ENCODE measurements around the gene TEX51.

TEX51 gene

DNA sequence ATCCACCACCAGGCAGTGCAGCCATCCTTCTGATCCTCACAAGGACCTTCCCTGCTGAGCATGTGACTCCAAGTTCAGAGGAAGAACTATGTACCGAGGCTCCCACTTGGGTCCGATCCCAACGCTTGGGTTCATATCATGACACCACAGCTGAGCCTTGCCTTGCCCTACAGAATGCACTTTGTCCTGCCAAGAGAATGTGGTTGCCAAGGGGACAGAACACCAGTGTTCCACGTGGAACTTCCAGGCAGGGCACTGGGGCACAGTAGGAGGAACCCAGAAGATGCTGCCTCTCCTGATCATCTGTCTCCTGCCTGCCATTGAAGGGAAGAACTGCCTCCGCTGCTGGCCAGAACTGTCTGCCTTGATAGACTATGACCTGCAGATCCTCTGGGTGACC lies at the start of gene TEX51:
TEX51 (plus strand) TSS at position 255 of the 400 bp plus-strand sequence; CDS start at position 284, 29 bp downstream.
- DNase-seq (ENCODE audit: low read depth in 1 of 2, low spot score in 1 of 2), result no peak
- no peak for TF ChIP-seq JUND (IDR thresholded peaks at IDR 0.05; ENCODE audit: low read depth)
- in situ Hi-C loops (cut with HindIII; ENCODE audit: low pct_unique_long_range_greater_than_20kb, low sequenced_read_pairs), result no loop called here

DNA sequence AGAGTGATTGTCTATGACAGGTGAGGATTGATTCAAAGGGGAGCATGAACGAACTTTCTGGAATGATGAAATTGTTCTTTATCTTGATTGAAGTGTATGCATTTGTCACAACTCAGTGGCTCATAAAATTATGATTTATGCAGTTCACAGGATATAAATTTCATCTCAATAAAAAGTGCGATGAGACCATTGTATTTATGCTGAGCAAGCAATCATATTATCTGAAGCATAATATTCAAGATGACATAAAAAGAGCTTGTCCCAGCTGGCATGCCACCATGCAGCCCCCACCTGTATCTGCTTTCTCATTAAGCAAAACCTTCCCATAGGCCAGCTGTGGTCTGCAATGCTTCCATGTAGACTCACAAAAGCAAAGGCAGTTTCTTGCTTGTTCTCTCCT lies 49.6 kb upstream of the TEX51 start:
- TF ChIP-seq JUND (IDR thresholded peaks at IDR 0.05; ENCODE audit: low read depth), result no peak
- no peak for DNase-seq (ENCODE audit: low read depth in 1 of 2, low spot score in 1 of 2)

DNA sequence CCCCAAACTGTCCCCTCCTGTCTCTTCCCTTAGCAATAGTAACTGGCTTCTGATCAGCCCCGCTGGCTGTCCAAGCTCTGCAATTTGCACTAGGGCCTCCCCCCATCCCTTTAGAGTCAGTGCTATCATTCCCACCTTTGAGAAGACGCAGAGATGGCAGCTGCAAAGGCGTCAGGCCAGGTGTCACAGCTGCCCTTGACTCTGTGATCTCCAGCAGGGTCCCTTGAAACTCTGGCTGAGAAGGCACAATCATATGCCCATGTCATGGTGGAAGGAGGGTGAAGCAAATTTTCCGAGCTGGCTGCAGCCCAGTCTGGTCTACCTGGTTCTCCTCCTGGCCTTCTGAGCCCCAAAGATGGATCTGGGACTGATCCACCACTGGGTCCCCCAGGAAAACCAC lies 49.2 kb upstream of the TEX51 start:
- DNase-seq (ENCODE audit: low read depth in 1 of 2, low spot score in 1 of 2), result no peak
- no peak for TF ChIP-seq JUND (IDR thresholded peaks at IDR 0.05; ENCODE audit: low read depth)
- in situ Hi-C loops (cut with HindIII; ENCODE audit: low pct_unique_long_range_greater_than_20kb, low sequenced_read_pairs), result no loop called here

More for the DNA sequence above, 49.6 kb upstream of the TEX51 start:
- in situ Hi-C loops (cut with HindIII; ENCODE audit: low pct_unique_long_range_greater_than_20kb, low sequenced_read_pairs), result no loop called here

DNA sequence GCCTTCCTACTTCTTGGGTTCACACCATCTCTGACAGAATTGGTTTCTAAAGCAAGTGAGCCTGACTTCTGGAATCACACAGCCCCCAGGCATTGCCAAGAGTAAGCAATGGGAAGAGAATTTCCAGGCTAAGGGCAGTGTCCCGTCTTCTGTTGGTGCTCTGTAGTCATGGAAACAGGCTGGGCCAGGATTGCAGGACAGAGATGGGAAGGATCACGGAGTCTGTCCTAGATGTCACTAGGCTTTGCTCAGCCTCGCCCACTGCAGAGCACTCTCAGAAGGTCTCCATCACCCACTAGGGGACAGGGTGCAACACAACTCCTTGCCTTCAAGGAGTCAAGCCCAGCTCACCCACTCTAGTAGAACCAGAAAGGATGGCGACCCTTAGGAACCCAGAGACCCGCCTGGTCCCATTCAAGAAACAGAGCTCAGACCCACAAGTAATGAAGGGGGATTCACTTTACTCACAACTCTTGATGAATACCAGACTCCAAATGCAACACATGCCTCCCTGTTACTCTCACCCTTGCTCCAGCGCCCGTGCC lies 48.6 kb upstream of the TEX51 start:
- no peak for DNase-seq (ENCODE audit: low read depth in 1 of 2, low spot score in 1 of 2)
- in situ Hi-C loops (cut with HindIII; ENCODE audit: low pct_unique_long_range_greater_than_20kb, low sequenced_read_pairs), result no loop called here
- TF ChIP-seq JUND (IDR thresholded peaks at IDR 0.05; ENCODE audit: low read depth), result no peak

DNA sequence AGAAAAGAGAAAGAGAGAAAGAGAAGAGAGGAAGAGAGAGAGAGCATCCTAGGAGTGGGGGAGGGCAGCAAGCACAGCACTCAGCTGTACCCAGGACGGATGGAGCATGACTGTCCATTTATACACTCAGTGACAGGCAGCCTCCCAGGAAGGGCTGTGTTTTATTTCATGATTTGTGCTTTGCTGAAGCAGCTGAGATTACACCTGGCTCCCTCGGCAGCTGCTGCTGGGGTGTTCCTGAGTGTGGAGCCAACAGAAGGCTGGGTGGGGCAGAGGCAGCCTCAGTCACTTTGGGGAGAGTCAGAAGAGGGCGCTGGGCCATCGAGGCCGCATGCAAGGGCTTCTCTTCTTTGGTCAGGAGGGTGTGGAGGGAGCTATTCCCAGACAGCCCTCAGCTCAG lies 47.8 kb upstream of the TEX51 start:
- TF ChIP-seq JUND (IDR thresholded peaks at IDR 0.05; ENCODE audit: low read depth), result no peak
- no peak for DNase-seq (ENCODE audit: low read depth in 1 of 2, low spot score in 1 of 2)
- in situ Hi-C loops (cut with HindIII; ENCODE audit: low pct_unique_long_range_greater_than_20kb, low sequenced_read_pairs), result no loop called here

DNA sequence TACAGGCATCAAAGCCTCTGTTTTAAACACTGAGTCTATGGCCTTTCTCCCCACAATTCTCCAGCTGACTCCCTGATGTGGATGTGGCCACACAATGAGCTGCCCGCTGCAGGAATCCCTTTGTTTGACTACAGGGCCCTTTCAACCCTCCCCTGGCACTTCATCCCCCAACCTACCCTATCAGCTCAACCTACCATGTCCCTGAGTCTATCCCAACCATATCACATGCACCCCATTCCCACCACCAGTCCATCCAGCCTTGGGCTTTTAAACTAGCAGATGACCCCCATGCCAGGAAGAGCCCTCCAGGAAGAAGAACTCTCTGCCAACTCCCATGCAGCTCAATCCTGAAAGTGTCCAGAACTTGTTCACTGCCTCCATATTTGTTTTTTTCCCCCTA lies 46.9 kb upstream of the TEX51 start:
- in situ Hi-C loops (cut with HindIII; ENCODE audit: low pct_unique_long_range_greater_than_20kb, low sequenced_read_pairs), result no loop called here
- no peak for DNase-seq (ENCODE audit: low read depth in 1 of 2, low spot score in 1 of 2)
- TF ChIP-seq JUND (IDR thresholded peaks at IDR 0.05; ENCODE audit: low read depth), result no peak

DNA sequence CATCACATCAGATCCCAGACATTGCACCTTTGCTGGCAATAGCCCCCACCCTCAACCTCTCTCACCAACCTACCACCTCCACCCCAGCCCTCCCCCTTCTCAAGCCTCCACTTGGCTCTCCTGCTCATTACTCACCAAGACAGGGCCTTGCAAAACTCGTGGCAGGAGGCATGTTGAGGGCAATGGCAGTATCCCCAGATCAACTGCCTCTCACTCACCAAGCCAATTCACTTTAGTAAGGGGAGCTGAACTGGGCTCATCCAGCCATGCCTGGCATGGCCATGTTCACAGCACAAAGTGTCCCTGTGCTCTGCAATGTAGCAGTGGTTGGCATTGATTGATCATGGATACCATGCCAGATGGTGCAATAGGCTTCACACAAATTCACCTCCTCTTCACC lies 46.3 kb upstream of the TEX51 start:
- in situ Hi-C loops (cut with HindIII; ENCODE audit: low pct_unique_long_range_greater_than_20kb, low sequenced_read_pairs), result no loop called here
- TF ChIP-seq JUND (IDR thresholded peaks at IDR 0.05; ENCODE audit: low read depth), result no peak
- no peak for DNase-seq (ENCODE audit: low read depth in 1 of 2, low spot score in 1 of 2)

DNA sequence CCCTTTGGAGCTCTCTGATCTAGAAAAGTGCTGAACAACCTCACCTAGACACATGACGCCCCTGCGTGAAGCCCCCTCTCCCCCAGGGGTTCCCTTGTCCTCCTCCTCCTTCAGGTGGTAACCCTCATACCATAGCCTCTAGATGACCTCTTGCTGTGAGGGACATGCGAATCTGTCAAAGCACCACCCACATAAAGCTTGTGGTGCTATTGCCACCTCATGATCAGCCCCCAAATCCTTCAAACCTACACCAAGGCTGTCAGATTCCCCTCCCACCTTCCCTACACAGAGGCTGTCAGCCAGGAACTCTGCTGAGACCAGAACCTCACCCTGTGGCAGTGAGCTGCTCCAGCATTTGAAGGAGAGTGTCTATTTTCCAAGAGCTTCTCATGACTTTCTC lies 43.1 kb upstream of the TEX51 start:
- in situ Hi-C loops (cut with HindIII; ENCODE audit: low pct_unique_long_range_greater_than_20kb, low sequenced_read_pairs), result no loop called here
- no peak for DNase-seq (ENCODE audit: low read depth in 1 of 2, low spot score in 1 of 2)
- TF ChIP-seq JUND (IDR thresholded peaks at IDR 0.05; ENCODE audit: low read depth), result no peak

DNA sequence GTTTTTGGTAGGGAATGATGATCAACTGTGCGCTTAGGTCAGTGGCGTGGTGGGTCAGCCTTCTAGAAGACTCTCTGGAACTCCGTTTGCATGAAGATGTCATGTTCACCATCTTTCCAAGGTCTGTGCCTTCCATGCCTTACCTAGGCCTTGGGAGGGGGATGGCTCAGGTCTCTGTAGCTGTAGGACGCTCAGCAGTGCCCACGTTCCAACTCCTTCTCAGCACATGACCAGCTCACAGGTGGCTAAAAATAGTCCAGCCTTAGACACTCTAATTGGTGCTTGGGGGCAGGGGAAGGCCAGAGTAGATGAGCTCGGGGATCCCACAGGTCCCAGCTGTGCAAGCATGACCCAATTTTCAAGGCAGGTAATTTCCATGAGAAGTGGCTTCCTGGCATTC lies 42.3 kb upstream of the TEX51 start:
- no peak for DNase-seq (ENCODE audit: low read depth in 1 of 2, low spot score in 1 of 2)
- no peak for TF ChIP-seq JUND (IDR thresholded peaks at IDR 0.05; ENCODE audit: low read depth)

DNA sequence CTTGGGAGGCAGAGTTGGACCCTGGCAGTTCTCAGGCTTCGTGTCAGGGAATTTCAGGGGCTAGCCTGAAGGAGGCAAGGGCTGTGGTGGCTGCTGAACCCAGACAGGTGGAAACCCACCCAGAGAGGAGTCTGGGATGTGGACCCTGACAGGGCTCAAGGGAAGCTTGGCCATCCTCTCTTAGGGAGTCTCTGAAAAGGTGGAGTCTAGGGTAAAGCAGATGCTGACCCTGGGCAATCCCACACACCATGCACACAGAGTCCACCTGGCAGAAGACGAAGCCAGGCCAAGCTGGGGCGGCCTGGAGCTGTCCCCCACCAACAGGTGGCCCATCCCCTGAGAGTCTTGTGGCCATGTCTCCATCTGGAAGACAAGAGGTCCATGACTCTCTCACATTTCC lies 41.2 kb upstream of the TEX51 start:
- DNase-seq (ENCODE audit: low read depth in 1 of 2, low spot score in 1 of 2), result no peak
- in situ Hi-C loops (cut with HindIII; ENCODE audit: low pct_unique_long_range_greater_than_20kb, low sequenced_read_pairs), result no loop called here
- no peak for TF ChIP-seq JUND (IDR thresholded peaks at IDR 0.05; ENCODE audit: low read depth)

More for the DNA sequence above, 42.3 kb upstream of the TEX51 start:
- in situ Hi-C loops (cut with HindIII; ENCODE audit: low pct_unique_long_range_greater_than_20kb, low sequenced_read_pairs), result no loop called here

DNA sequence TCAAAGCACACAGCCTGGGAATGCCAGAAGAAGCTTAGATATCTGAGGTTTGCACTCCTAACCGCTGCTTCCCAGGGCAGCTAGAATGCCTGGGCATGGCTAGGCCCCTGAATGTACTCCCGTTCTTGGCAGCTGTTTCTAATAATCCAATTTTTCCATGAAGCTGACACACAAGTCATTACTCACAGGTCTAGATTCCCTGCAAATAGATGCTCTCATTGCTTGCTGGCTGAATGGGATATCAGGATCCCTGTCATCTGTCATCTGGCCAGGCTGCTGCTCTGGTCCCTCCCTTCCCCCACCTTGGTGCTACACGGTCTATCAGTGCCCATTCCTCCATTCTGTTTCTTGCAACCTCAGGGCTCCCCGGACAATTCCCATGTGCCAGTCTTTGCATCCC lies 40.7 kb upstream of the TEX51 start:
- TF ChIP-seq JUND (IDR thresholded peaks at IDR 0.05; ENCODE audit: low read depth), result no peak
- in situ Hi-C loops (cut with HindIII; ENCODE audit: low pct_unique_long_range_greater_than_20kb, low sequenced_read_pairs), result no loop called here
- no peak for DNase-seq (ENCODE audit: low read depth in 1 of 2, low spot score in 1 of 2)

DNA sequence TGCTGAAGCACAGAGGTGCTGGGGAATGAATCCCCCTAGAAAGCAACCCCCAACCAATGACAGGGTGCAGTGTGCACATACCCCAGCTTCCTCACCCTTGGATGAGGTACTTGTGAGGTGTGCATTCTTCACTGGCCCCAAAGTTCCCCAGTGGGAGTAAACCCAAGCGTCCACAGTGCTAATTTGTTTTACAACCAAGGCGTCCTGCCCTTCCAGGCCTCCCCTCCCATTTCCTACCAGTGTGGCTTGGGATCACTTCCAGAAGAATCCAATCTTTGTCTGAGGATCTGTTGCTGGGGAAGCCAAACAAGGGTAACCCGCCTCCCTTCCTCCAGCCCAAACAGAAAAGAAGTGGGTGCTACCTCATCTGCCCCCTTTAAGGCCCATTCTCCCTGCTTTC lies 40.3 kb upstream of the TEX51 start:
- in situ Hi-C loops (cut with HindIII; ENCODE audit: low pct_unique_long_range_greater_than_20kb, low sequenced_read_pairs), result no loop called here
- DNase-seq (ENCODE audit: low read depth in 1 of 2, low spot score in 1 of 2), result no peak
- no peak for TF ChIP-seq JUND (IDR thresholded peaks at IDR 0.05; ENCODE audit: low read depth)

DNA sequence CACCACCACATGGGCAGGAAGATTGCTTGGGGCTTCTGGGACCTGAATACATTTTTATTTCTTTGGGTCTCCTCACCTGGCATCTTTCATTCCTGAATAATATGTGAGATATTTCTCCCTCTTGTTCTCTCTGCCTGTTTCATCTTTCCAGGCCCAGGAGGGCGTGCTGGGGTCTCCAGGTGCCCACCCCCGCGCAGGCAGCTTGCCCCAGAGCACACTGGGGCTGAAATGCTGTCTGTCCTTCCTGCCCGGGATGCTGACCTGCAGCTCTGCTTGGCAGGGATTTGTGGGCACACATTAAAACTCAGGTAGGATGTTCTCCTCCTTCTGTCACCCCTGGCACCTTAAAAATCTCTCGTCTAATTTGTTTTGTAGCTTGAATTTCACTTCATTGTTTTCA lies 39.7 kb upstream of the TEX51 start:
- in situ Hi-C loops (cut with HindIII; ENCODE audit: low pct_unique_long_range_greater_than_20kb, low sequenced_read_pairs), result no loop called here
- DNase-seq (ENCODE audit: low read depth in 1 of 2, low spot score in 1 of 2), result no peak
- TF ChIP-seq JUND (IDR thresholded peaks at IDR 0.05; ENCODE audit: low read depth), result no peak

DNA sequence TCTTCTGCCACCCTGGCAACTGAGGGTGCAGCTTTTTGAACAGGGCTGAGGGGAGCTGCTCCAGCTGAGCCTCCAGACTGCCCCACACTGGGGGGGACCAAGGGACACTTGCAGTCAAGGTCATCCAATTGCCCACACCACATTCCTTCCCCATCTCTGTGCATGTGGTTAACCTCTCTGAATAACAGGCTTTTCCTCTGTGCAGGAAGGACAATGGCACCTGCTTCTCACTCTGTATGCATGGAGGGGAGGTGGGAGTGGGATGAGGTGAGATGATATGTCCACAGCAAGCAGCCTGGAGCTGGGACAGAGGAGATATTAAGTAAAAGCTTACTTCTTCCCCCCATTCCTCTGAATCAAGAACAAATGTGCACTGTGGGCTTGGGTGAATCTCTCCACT lies 39.1 kb upstream of the TEX51 start:
- no peak for TF ChIP-seq JUND (IDR thresholded peaks at IDR 0.05; ENCODE audit: low read depth)
- no peak for DNase-seq (ENCODE audit: low read depth in 1 of 2, low spot score in 1 of 2)
- in situ Hi-C loops (cut with HindIII; ENCODE audit: low pct_unique_long_range_greater_than_20kb, low sequenced_read_pairs), result no loop called here
